ENCODE results near the gene MBP. TPM values are rescaled to one million over a fixed set of nuclear protein-coding genes. Genes with fewer than 3 reads are reported as not detected.

The MBP gene
- total and polyA plus RNA-seq, 2 experiments from 2014 or later: 18.4 to 22.9 TPM

DNA sequence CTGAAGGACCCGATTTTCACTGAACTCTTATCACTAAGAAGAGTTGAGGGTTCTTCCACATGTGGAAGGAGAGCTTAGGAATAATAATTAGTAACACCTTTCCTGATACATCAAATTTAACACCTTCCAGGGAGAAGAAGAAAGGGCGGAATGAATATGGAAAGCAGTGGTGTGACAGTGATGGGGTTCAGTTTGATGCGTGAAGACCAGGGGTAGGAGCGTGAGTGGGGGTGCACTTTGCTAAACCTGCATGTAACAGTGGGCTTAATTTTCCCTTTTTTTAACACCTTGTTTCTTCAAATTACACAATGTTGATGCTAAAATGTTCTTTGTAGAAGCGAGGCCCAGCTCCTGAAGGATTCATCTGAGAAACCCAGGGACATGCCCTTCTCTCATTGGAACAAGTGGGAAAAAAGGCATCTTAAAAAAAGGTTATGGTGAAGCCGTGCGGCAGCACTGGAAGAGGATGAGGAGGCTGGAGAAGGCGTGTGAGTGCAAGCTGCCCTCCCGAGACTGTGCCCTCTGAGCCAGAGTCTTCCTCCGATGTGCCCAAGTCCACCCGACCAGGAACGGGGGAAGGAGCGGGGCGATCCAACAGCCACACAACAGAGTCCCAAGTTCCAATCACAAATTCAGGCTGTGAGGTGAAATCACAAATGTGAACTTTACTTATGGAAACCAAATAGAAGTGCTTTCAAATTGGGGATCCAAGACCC lies 80.8 kb downstream of the MBP start:
- Histone ChIP-seq H3K4me2 (no peak overlapping the region), H3K9me2 (ENCODE audit: insufficient read depth) (no peaks in the 10 kb centered on the region), H3K4me3 (no peak overlapping the region), H3K27ac (ENCODE audit: low read depth) (no peak overlapping the region), H2AFZ (no peak overlapping the region), H3K36me3 (ENCODE audit: insufficient read depth) (no peaks in the 10 kb centered on the region), H3K27me3 (ENCODE audit: insufficient read depth) (no peaks in the 10 kb centered on the region), H3K79me2 (replicated peaks; ENCODE audit: insufficient read depth) (no peaks in the 10 kb centered on the region), H4K20me1 (replicated peaks; ENCODE audit: insufficient read depth) (no peaks in the 10 kb centered on the region), H3F3A (replicated peaks; ENCODE audit: low read depth) (no peaks in the 10 kb centered on the region), H3K4me1 (ENCODE audit: insufficient read depth) (peaks cover 3% of the 10 kb centered on the region; the same call in 1 of the 2 replicates)
- Mint-ChIP-seq H3K27me3 (ENCODE audit: insufficient read depth, low read depth, poor library complexity) (peaks cover 13% of the 10 kb centered on the region), H3K27ac (no peak overlapping the region), H3K4me3 (no peak overlapping the region), H3K36me3 (ENCODE audit: low read depth) (no peaks in the 10 kb centered on the region), H3K4me1 (peaks cover 28% of the 10 kb centered on the region), H3K9me3 (no peaks in the 10 kb centered on the region)
- no peak for ATAC-seq
- TF ChIP-seq, protein P1, sequence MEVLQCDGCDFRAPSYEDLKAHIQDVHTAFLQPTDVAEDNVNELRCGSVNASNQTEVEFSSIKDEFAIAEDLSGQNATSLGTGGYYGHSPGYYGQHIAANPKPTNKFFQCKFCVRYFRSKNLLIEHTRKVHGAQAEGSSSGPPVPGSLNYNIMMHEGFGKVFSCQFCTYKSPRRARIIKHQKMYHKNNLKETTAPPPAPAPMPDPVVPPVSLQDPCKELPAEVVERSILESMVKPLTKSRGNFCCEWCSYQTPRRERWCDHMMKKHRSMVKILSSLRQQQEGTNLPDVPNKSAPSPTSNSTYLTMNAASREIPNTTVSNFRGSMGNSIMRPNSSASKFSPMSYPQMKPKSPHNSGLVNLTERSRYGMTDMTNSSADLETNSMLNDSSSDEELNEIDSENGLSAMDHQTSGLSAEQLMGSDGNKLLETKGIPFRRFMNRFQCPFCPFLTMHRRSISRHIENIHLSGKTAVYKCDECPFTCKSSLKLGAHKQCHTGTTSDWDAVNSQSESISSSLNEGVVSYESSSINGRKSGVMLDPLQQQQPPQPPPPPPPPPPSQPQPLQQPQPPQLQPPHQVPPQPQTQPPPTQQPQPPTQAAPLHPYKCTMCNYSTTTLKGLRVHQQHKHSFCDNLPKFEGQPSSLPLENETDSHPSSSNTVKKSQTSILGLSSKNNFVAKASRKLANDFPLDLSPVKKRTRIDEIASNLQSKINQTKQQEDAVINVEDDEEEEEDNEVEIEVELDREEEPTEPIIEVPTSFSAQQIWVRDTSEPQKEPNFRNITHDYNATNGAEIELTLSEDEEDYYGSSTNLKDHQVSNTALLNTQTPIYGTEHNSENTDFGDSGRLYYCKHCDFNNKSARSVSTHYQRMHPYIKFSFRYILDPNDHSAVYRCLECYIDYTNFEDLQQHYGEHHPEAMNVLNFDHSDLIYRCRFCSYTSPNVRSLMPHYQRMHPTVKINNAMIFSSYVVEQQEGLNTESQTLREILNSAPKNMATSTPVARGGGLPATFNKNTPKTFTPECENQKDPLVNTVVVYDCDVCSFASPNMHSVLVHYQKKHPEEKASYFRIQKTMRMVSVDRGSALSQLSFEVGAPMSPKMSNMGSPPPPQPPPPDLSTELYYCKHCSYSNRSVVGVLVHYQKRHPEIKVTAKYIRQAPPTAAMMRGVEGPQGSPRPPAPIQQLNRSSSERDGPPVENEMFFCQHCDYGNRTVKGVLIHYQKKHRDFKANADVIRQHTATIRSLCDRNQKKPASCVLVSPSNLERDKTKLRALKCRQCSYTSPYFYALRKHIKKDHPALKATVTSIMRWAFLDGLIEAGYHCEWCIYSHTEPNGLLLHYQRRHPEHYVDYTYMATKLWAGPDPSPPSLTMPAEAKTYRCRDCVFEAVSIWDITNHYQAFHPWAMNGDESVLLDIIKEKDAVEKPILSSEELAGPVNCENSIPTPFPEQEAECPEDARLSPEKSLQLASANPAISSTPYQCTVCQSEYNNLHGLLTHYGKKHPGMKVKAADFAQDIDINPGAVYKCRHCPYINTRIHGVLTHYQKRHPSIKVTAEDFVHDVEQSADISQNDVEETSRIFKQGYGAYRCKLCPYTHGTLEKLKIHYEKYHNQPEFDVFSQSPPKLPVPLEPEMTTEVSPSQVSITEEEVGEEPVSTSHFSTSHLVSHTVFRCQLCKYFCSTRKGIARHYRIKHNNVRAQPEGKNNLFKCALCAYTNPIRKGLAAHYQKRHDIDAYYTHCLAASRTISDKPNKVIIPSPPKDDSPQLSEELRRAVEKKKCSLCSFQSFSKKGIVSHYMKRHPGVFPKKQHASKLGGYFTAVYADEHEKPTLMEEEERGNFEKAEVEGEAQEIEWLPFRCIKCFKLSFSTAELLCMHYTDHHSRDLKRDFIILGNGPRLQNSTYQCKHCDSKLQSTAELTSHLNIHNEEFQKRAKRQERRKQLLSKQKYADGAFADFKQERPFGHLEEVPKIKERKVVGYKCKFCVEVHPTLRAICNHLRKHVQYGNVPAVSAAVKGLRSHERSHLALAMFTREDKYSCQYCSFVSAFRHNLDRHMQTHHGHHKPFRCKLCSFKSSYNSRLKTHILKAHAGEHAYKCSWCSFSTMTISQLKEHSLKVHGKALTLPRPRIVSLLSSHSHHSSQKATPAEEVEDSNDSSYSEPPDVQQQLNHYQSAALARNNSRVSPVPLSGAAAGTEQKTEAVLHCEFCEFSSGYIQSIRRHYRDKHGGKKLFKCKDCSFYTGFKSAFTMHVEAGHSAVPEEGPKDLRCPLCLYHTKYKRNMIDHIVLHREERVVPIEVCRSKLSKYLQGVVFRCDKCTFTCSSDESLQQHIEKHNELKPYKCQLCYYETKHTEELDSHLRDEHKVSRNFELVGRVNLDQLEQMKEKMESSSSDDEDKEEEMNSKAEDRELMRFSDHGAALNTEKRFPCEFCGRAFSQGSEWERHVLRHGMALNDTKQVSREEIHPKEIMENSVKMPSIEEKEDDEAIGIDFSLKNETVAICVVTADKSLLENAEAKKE (CRISPR knock-in tag; IDR thresholded peaks at IDR 0.05): no peak
- TF ChIP-seq CTCF (conservative IDR thresholded peaks at IDR 0.05; ENCODE audit: low read depth in 2 of 2) (no peak), ETS1 (IDR thresholded peaks at IDR 0.05) (no peak), CREB1 (CRISPR knock-in tag; IDR thresholded peaks at IDR 0.05; ENCODE audit: low read depth) (no peak), ZNF331 (CRISPR knock-in tag; IDR thresholded peaks at IDR 0.05; ENCODE audit: low read depth) (no peak)
- no peak for DNase-seq (ENCODE audit: low spot score)

Measured in GM23338 (cell line).